HEK293 (cell line): ENCODE data around the gene LASP1.

Source experiments
- CTCF ChIA-PET: fragments of 350-600 bp; formaldehyde crosslinking; extraction: SDS; loops from one replicate; lab custom pipeline; 2021; ENCODE audit warnings: antibody characterized with exemption; lab: Yijun Ruan, JAX
- POLR2A ChIA-PET: fragments of 300-600 bp; formaldehyde crosslinking; extraction: SDS; loops from one replicate; lab custom pipeline; 2020; ENCODE audit warnings: antibody characterized with exemption, inconsistent platforms; lab: Yijun Ruan, JAX
- H3K27ac ChIP-seq: fragments of 200-500 bp; sonication (Bioruptor generic); 2 replicates; pipeline ENCODE4 v1.5.1; 2014; ENCODE audit warnings: low read depth, low read length, control low read depth, inconsistent platforms; ENCODE audit errors: extremely low read depth
- H3K36me3 ChIP-seq, 2 experiments: fragments of 200-500 bp in 1 of 2; sonication (Bioruptor generic) in 1 of 2; 1 replicate in 1 of 2; 2 replicates in 1 of 2; pipeline ENCODE4 v1.5.1; 2014 to 2017; ENCODE audit warnings: inconsistent platforms in 2 of 2, low read length in 2 of 2; ENCODE audit not compliant: control insufficient read depth in 2 of 2, insufficient read depth in 1 of 2
- H3K4me1 ChIP-seq: fragments of 200-500 bp; sonication (Bioruptor generic); 2 replicates; pipeline ENCODE4 v1.5.1; 2014; ENCODE audit warnings: mild to moderate bottlenecking, low read length, inconsistent platforms; ENCODE audit not compliant: control insufficient read depth, insufficient read depth
- H3K4me3 ChIP-seq: 2 replicates; pipeline ENCODE4 v1.5.1; 2011; ENCODE audit warnings: low read depth, mild to moderate bottlenecking, control low read depth, low read length, moderate library complexity
- H3K9me3 ChIP-seq: fragments of 200-500 bp; sonication (Bioruptor generic); 2 replicates; pipeline ENCODE4 v1.5.1; 2014; ENCODE audit warnings: low read depth, low read length, inconsistent platforms; ENCODE audit not compliant: control insufficient read depth, insufficient read depth
- EGR2 ChIP-seq: fragments of 450-650 bp; formaldehyde crosslinking; IDR thresholded peaks from 2 replicates; pipeline ENCODE4 v1.5.1; 2016; ENCODE audit warnings: low read depth, missing biosample characterization, missing genetic modification characterization
- KLF1 ChIP-seq: fragments of 450-650 bp; formaldehyde crosslinking; IDR thresholded peaks from 2 replicates; pipeline ENCODE4 v1.5.1; 2016; ENCODE audit warnings: missing biosample characterization, missing genetic modification characterization
- KLF10 ChIP-seq: fragments of 450-650 bp; IDR thresholded peaks from 2 replicates; pipeline ENCODE4 v1.5.1; 2018; ENCODE audit warnings: missing biosample characterization, mild to moderate bottlenecking, missing genetic modification characterization
- MEIS1 ChIP-seq: sonication (generic); formaldehyde crosslinking; IDR thresholded peaks from 2 replicates; pipeline ENCODE4 v1.8.1; 2022; ENCODE audit warnings: missing genetic modification reagents, mild to moderate bottlenecking, borderline replicate concordance
- SALL2 ChIP-seq: fragments of 450-650 bp; formaldehyde crosslinking; IDR thresholded peaks from 2 replicates; pipeline ENCODE4 v1.5.0; 2017; ENCODE audit warnings: missing biosample characterization, mild to moderate bottlenecking, missing genetic modification characterization, borderline replicate concordance
- TCF7L2 ChIP-seq: IDR thresholded peaks from 2 replicates; pipeline ENCODE4 v1.6.1; 2011; ENCODE audit warnings: low read depth, mild to moderate bottlenecking, inconsistent platforms, low read length, moderate library complexity, borderline replicate concordance
- ZBTB1 ChIP-seq: fragments of 450-650 bp; formaldehyde crosslinking; IDR thresholded peaks from 2 replicates; pipeline ENCODE4 v1.5.1; 2016; ENCODE audit warnings: missing biosample characterization, missing genetic modification characterization
- ZBTB17 ChIP-seq: fragments of 450-650 bp; formaldehyde crosslinking; IDR thresholded peaks from 2 replicates; pipeline ENCODE4 v1.5.1; 2016; ENCODE audit warnings: missing biosample characterization, missing genetic modification characterization
- ZBTB48 ChIP-seq: fragments of 450-650 bp; formaldehyde crosslinking; IDR thresholded peaks from 2 replicates; pipeline ENCODE4 v1.5.1; 2016; ENCODE audit warnings: missing biosample characterization, missing genetic modification characterization
- ZBTB8A ChIP-seq: fragments of 450-650 bp; formaldehyde crosslinking; IDR thresholded peaks from 2 replicates; pipeline ENCODE4 v1.5.1; 2016; ENCODE audit warnings: missing biosample characterization, missing genetic modification characterization
- ZNF138 ChIP-seq: fragments of 450-650 bp; formaldehyde crosslinking; IDR thresholded peaks from 2 replicates; pipeline ENCODE4 v1.5.1; 2016; ENCODE audit warnings: missing biosample characterization, missing genetic modification characterization, borderline replicate concordance
- ZNF2 ChIP-seq: fragments of 450-650 bp; formaldehyde crosslinking; IDR thresholded peaks from 2 replicates; pipeline ENCODE4 v1.5.1; 2016; ENCODE audit warnings: missing biosample characterization, missing genetic modification characterization
- ZNF211 ChIP-seq: fragments of 450-650 bp; formaldehyde crosslinking; IDR thresholded peaks from 2 replicates; pipeline ENCODE4 v1.5.1; 2016; ENCODE audit warnings: low read depth, missing biosample characterization, missing genetic modification characterization
- ZNF214 ChIP-seq: fragments of 450-650 bp; formaldehyde crosslinking; IDR thresholded peaks from 2 replicates; pipeline ENCODE4 v1.5.1; 2017; ENCODE audit warnings: missing biosample characterization, mild to moderate bottlenecking, missing genetic modification characterization, borderline replicate concordance
- ZNF571 ChIP-seq: fragments of 450-650 bp; formaldehyde crosslinking; IDR thresholded peaks from 2 replicates; pipeline ENCODE4 v1.5.0; 2017; ENCODE audit warnings: missing biosample characterization, missing genetic modification characterization
- ZNF596 ChIP-seq: fragments of 450-650 bp; IDR thresholded peaks from 2 replicates; pipeline ENCODE4 v1.5.0; 2018; ENCODE audit warnings: missing biosample characterization, mild to moderate bottlenecking, missing genetic modification characterization, moderate library complexity
- ZNF670 ChIP-seq: fragments of 450-650 bp; formaldehyde crosslinking; IDR thresholded peaks from 2 replicates; pipeline ENCODE4 v1.5.1; 2016; ENCODE audit warnings: missing biosample characterization, missing genetic modification characterization, low read depth
- ZNF792 ChIP-seq: fragments of 450-650 bp; formaldehyde crosslinking; IDR thresholded peaks from 2 replicates; pipeline ENCODE4 v1.5.1; 2016; ENCODE audit warnings: missing biosample characterization, missing genetic modification characterization
- ZNF837 ChIP-seq: fragments of 450-650 bp; formaldehyde crosslinking; IDR thresholded peaks from 2 replicates; pipeline ENCODE4 v1.5.1; 2016; ENCODE audit warnings: missing biosample characterization, missing genetic modification characterization
- TF ChIP-seq, protein P1 (sequence below): IDR thresholded peaks from 2 replicates; pipeline ENCODE4 v1.6.1; 2011; ENCODE audit warnings: mild to moderate bottlenecking, low read depth, low read length, borderline replicate concordance
- TF ChIP-seq, protein P2 (sequence below): fragments of 450-650 bp; formaldehyde crosslinking; IDR thresholded peaks from 2 replicates; pipeline ENCODE4 v1.5.1; 2017; ENCODE audit warnings: missing biosample characterization, missing genetic modification characterization
- TF ChIP-seq, protein P3 (sequence below): fragments of 450-650 bp; formaldehyde crosslinking; IDR thresholded peaks from 2 replicates; pipeline ENCODE4 v1.5.1; 2017; ENCODE audit warnings: missing biosample characterization, mild to moderate bottlenecking, missing genetic modification characterization, moderate library complexity
- TF ChIP-seq, protein P4 (sequence below): fragments of 450-650 bp; formaldehyde crosslinking; IDR thresholded peaks from 2 replicates; pipeline ENCODE4 v1.5.1; 2016; ENCODE audit warnings: missing biosample characterization, missing genetic modification characterization, borderline replicate concordance
- TF ChIP-seq, protein P5 (sequence below): fragments of 450-650 bp; formaldehyde crosslinking; IDR thresholded peaks from 2 replicates; pipeline ENCODE4 v1.5.1; 2016; ENCODE audit warnings: missing biosample characterization, missing genetic modification characterization
- TF ChIP-seq, protein P6 (sequence below): fragments of 450-650 bp; formaldehyde crosslinking; IDR thresholded peaks from 2 replicates; pipeline ENCODE4 v1.5.1; 2017; ENCODE audit warnings: missing biosample characterization, missing genetic modification characterization

Gene LASP1

DNA sequence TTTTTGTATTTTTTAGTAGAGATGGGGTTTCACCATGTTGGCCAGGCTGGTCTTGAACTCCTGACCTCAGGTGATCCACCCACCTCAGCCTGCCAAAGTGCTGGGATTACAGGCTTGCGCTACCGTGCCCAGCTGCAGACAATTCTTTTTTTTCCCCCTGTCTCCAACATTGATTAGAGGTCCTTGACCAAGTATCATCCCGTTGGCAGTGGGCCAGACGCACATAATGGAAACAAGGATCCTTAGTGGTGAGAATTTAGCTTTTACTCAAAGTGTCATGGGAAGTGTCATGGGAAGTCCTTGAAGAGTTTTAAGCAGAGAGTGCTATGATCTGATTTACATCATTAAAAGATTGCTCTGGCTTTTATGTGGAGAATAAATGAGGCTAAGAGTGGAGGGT lies 99.4 kb downstream of the LASP1 start (continued):
- TF ChIP-seq, protein P1, sequence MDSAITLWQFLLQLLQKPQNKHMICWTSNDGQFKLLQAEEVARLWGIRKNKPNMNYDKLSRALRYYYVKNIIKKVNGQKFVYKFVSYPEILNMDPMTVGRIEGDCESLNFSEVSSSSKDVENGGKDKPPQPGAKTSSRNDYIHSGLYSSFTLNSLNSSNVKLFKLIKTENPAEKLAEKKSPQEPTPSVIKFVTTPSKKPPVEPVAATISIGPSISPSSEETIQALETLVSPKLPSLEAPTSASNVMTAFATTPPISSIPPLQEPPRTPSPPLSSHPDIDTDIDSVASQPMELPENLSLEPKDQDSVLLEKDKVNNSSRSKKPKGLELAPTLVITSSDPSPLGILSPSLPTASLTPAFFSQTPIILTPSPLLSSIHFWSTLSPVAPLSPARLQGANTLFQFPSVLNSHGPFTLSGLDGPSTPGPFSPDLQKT = no peak
- no peak for TF ChIP-seq TCF7L2
- no peak for TF ChIP-seq KLF10
- TF ChIP-seq ZNF792 (tag by site-specific recombination) = no peak
- TF ChIP-seq, protein P2, sequence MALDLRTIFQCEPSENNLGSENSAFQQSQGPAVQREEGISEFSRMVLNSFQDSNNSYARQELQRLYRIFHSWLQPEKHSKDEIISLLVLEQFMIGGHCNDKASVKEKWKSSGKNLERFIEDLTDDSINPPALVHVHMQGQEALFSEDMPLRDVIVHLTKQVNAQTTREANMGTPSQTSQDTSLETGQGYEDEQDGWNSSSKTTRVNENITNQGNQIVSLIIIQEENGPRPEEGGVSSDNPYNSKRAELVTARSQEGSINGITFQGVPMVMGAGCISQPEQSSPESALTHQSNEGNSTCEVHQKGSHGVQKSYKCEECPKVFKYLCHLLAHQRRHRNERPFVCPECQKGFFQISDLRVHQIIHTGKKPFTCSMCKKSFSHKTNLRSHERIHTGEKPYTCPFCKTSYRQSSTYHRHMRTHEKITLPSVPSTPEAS (tag by site-specific recombination) = no peak
- TF ChIP-seq MEIS1 = no peak
- TF ChIP-seq, all 188 proteins: peak for 0

DNA sequence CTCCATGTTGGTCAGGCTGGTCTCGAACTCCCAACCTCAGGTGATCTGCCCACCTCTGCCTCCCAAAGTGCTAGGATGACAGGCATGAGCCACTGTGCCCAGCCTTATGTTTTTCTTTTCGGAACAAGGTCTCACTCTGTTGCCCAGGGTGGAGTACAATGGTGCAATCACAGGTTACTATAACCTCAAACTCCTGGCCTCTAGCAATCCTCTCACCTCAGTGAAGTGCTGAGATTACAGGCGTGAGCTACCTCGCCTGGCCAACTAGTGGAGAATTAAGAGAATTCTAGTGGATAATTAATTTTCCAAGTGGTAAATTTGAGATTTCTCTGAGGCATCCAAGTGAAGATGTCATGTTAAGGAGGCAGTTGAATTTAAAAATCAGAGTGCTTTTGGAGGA lies 100.3 kb downstream of the LASP1 start:
- H3K4me1 ChIP-seq = no peaks in the 10 kb centered on the region
- ChIA-PET CTCF (interaction anchor here (1.1 to 2.4 kb wide), 3 partner anchors 10 to 47 kb away, joined by 4 to 12 read pairs (median 5); no protein-coding TSS in a partner anchor), POLR2A (interaction anchor here (2.1 kb wide), 1 partner anchor 116 kb away, joined by 5 read pairs; the partner anchor contains the start of gene RPL23)
- H3K9me3 ChIP-seq = no peaks in the 10 kb centered on the region
- H3K4me3 ChIP-seq = no peak overlapping the region
- TF ChIP-seq ZNF670 (no peak), ZNF2 (tag by site-specific recombination) (no peak), ZNF214 (no peak), ZBTB1 (tag by site-specific recombination) (no peak), ZBTB48 (no peak), KLF1 (tag by site-specific recombination) (no peak), ZBTB17 (no peak), ZNF211 (no peak), ZNF596 (tag by site-specific recombination) (no peak), ZNF837 (tag by site-specific recombination) (no peak), EGR2 (tag by site-specific recombination) (no peak), ZNF138 (tag by site-specific recombination) (no peak), SALL2 (tag by site-specific recombination) (no peak), ZBTB8A (no peak), ZNF571 (tag by site-specific recombination) (no peak)
- TF ChIP-seq, protein P3, sequence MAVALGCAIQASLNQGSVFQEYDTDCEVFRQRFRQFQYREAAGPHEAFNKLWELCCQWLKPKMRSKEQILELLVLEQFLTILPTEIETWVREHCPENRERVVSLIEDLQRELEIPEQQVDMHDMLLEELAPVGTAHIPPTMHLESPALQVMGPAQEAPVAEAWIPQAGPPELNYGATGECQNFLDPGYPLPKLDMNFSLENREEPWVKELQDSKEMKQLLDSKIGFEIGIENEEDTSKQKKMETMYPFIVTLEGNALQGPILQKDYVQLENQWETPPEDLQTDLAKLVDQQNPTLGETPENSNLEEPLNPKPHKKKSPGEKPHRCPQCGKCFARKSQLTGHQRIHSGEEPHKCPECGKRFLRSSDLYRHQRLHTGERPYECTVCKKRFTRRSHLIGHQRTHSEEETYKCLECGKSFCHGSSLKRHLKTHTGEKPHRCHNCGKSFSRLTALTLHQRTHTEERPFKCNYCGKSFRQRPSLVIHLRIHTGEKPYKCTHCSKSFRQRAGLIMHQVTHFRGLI (tag by site-specific recombination) = no peak
- TF ChIP-seq, protein P4, sequence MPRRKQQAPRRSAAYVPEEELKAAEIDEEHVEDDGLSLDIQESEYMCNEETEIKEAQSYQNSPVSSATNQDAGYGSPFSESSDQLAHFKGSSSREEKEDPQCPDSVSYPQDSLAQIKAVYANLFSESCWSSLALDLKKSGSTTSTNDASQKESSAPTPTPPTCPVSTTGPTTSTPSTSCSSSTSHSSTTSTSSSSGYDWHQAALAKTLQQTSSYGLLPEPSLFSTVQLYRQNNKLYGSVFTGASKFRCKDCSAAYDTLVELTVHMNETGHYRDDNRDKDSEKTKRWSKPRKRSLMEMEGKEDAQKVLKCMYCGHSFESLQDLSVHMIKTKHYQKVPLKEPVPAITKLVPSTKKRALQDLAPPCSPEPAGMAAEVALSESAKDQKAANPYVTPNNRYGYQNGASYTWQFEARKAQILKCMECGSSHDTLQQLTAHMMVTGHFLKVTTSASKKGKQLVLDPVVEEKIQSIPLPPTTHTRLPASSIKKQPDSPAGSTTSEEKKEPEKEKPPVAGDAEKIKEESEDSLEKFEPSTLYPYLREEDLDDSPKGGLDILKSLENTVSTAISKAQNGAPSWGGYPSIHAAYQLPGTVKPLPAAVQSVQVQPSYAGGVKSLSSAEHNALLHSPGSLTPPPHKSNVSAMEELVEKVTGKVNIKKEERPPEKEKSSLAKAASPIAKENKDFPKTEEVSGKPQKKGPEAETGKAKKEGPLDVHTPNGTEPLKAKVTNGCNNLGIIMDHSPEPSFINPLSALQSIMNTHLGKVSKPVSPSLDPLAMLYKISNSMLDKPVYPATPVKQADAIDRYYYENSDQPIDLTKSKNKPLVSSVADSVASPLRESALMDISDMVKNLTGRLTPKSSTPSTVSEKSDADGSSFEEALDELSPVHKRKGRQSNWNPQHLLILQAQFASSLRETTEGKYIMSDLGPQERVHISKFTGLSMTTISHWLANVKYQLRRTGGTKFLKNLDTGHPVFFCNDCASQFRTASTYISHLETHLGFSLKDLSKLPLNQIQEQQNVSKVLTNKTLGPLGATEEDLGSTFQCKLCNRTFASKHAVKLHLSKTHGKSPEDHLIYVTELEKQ (tag by site-specific recombination) = no peak
- TF ChIP-seq, protein P5, sequence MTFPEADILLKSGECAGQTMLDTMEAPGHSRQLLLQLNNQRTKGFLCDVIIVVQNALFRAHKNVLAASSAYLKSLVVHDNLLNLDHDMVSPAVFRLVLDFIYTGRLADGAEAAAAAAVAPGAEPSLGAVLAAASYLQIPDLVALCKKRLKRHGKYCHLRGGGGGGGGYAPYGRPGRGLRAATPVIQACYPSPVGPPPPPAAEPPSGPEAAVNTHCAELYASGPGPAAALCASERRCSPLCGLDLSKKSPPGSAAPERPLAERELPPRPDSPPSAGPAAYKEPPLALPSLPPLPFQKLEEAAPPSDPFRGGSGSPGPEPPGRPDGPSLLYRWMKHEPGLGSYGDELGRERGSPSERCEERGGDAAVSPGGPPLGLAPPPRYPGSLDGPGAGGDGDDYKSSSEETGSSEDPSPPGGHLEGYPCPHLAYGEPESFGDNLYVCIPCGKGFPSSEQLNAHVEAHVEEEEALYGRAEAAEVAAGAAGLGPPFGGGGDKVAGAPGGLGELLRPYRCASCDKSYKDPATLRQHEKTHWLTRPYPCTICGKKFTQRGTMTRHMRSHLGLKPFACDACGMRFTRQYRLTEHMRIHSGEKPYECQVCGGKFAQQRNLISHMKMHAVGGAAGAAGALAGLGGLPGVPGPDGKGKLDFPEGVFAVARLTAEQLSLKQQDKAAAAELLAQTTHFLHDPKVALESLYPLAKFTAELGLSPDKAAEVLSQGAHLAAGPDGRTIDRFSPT (tag by site-specific recombination) = no peak
- TF ChIP-seq, protein P6, sequence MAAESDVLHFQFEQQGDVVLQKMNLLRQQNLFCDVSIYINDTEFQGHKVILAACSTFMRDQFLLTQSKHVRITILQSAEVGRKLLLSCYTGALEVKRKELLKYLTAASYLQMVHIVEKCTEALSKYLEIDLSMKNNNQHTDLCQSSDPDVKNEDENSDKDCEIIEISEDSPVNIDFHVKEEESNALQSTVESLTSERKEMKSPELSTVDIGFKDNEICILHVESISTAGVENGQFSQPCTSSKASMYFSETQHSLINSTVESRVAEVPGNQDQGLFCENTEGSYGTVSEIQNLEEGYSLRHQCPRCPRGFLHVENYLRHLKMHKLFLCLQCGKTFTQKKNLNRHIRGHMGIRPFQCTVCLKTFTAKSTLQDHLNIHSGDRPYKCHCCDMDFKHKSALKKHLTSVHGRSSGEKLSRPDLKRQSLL (tag by site-specific recombination) = no peak
- TF ChIP-seq, all 188 proteins: peak for 0
- H3K36me3 ChIP-seq = no peaks in the 10 kb centered on the region
- no peak overlapping the region for H3K27ac ChIP-seq
